Fibroblast of lung (primary cell): ENCODE data around the gene ZNF554.

ENCODE experiments used
- CTCF ChIP-seq, 2 donors: IDR thresholded peaks in 1 of 2; conservative IDR thresholded peaks in 1 of 2; 1 replicate in 1 of 2; 2 replicates in 1 of 2; pipeline ENCODE4 v1.5.1; 2011 to 2012; ENCODE audit warnings: low read length in 2 of 2, control low read depth in 1 of 2, inconsistent platforms in 1 of 2, low read depth in 1 of 2, mild to moderate bottlenecking in 1 of 2
- EZH2 ChIP-seq: IDR thresholded peaks from 2 replicates; pipeline ENCODE4 v1.5.1; 2012; ENCODE audit warnings: low read length, control low read depth, mild to moderate bottlenecking; ENCODE audit errors: missing control alignments

- TF ChIP-seq CTCF (conservative IDR thresholded peaks at IDR 0.05 in 1 of 2, IDR thresholded peaks at IDR 0.05 in 1 of 2; ENCODE audit: low read depth in 1 of 2, low read length in 2 of 2), result no peak
- TF ChIP-seq EZH2, result no peak
Observed at GRCh38 chr19:2865334-2866100, 45.8 kb downstream of the ZNF554 start.
